H1 (cell line): ENCODE measurements around the gene ZBTB46. TPM values are rescaled to one million over a fixed set of nuclear protein-coding genes. Genes with fewer than 3 reads are reported as not detected.

Source experiments
- CTCF ChIA-PET: fragments of 300-600 bp; sonication (Branson Sonifier 250); formaldehyde crosslinking; loops from one replicate; lab custom pipeline; 2021; ENCODE audit not compliant: partially characterized antibody; lab: Charles Lee
- POLR2A ChIA-PET: fragments of 300-600 bp; sonication (Branson Sonifier 250); formaldehyde crosslinking; loops from one replicate; lab custom pipeline; 2021; ENCODE audit warnings: inconsistent platforms; ENCODE audit not compliant: partially characterized antibody; lab: Charles Lee
- DNase-seq, 2 experiments: peaks; one replicate each; pipeline versions ENCODE4 v3.0.0 to v3.0.0-alpha.2; 2010 to 2022; ENCODE audit warnings: low spot score in 2 of 2, low read depth in 1 of 2, mixed read lengths in 1 of 2
- FAIRE-seq: peaks from 2 replicates; lab custom pipeline; 2011; peaks lifted over from hg19 to GRCh38; lab: Jason Lieb, UNC
- H2AFZ ChIP-seq: 2 replicates; pipeline ENCODE4 v1.8.1; 2012; ENCODE audit warnings: low read length, inconsistent platforms
- H2AK5ac ChIP-seq: 2 replicates; pipeline ENCODE4 v1.6.1; 2013; ENCODE audit warnings: low read depth, low read length
- H2BK120ac ChIP-seq: replicated peaks from 2 replicates; pipeline ENCODE3; 2013; ENCODE audit warnings: low read depth, low read length, inconsistent platforms
- H2BK12ac ChIP-seq: 2 replicates; pipeline ENCODE4 v1.6.1; 2013; ENCODE audit warnings: low read depth, low read length
- H2BK15ac ChIP-seq: 2 replicates; pipeline ENCODE4 v1.6.1; 2013; ENCODE audit warnings: low read length
- H2BK20ac ChIP-seq: 2 replicates; pipeline ENCODE4 v1.6.1; 2013; ENCODE audit warnings: low read length
- H2BK5ac ChIP-seq: 2 replicates; pipeline ENCODE4 v1.6.1; 2013; ENCODE audit warnings: low read depth, low read length
- H3K14ac ChIP-seq: 2 replicates; pipeline ENCODE4 v1.6.1; 2013; ENCODE audit warnings: inconsistent platforms; ENCODE audit not compliant: insufficient read length
- H3K18ac ChIP-seq: 2 replicates; pipeline ENCODE4 v1.6.1; 2013; ENCODE audit warnings: low read length; ENCODE audit errors: extremely low read depth
- H3K23ac ChIP-seq: 2 replicates; pipeline ENCODE4 v1.6.1; 2013; ENCODE audit warnings: inconsistent platforms; ENCODE audit not compliant: insufficient read length
- H3K23me2 ChIP-seq: 2 replicates; pipeline ENCODE4 v1.6.1; 2013; ENCODE audit warnings: low read depth, low read length
- H3K27ac ChIP-seq: 2 replicates; pipeline ENCODE4 v1.6.1; 2011; ENCODE audit warnings: low read depth, low read length, inconsistent platforms
- H3K27me3 ChIP-seq, 4 experiments: replicated peaks in 1 of 4; 1 replicate in 1 of 4; 2 replicates in 3 of 4; pipeline versions ENCODE4 v1.6.1 to v1.8.1; 2011 to 2013; ENCODE audit warnings: low read length in 3 of 4, mild to moderate bottlenecking in 3 of 4, inconsistent platforms in 2 of 4, mixed read lengths in 2 of 4, moderate library complexity in 1 of 4; ENCODE audit not compliant: control insufficient read depth in 3 of 4, insufficient read depth in 3 of 4; ENCODE audit errors: extremely low read depth in 1 of 4
- H3K36me3 ChIP-seq, 4 experiments: 2 replicates each; pipeline versions ENCODE4 v1.6.1 to v1.8.1; 2011 to 2013; ENCODE audit warnings: mild to moderate bottlenecking in 4 of 4, low read length in 3 of 4, moderate library complexity in 2 of 4, control low read depth in 1 of 4, inconsistent platforms in 1 of 4; ENCODE audit not compliant: insufficient read depth in 4 of 4, control insufficient read depth in 2 of 4
- H3K4ac ChIP-seq: replicated peaks from 2 replicates; pipeline ENCODE3; 2013; ENCODE audit warnings: low read length, low read depth, mixed read lengths, inconsistent platforms; ENCODE audit not compliant: insufficient read length
- H3K4me1 ChIP-seq, 4 experiments: replicated peaks in 1 of 4; 1 replicate in 1 of 4; 2 replicates in 3 of 4; pipeline versions ENCODE4 v1.6.1 to v1.8.1; 2011 to 2013; ENCODE audit warnings: low read length in 3 of 4, inconsistent platforms in 2 of 4, mixed read lengths in 1 of 4; ENCODE audit not compliant: insufficient read depth in 4 of 4, control insufficient read depth in 3 of 4
- H3K4me2 ChIP-seq, 2 experiments: 2 replicates each; pipeline versions ENCODE4 v1.6.1 to v1.8.1; 2011 to 2013; ENCODE audit warnings: low read depth in 2 of 2, low read length in 2 of 2, control low read depth in 1 of 2, inconsistent platforms in 1 of 2, mild to moderate bottlenecking in 1 of 2; ENCODE audit not compliant: insufficient read depth in 1 of 2
- H3K4me3 ChIP-seq, 4 experiments: fragments of 200-600, 300-600 bp in 1 of 4; sonication (generic), shearing (Covaris generic), sonication (Bioruptor Twin) in 1 of 4; 2 replicates each; pipeline versions ENCODE4 v1.5.1 to v1.8.1; 2011 to 2016; ENCODE audit warnings: low read length in 4 of 4, low read depth in 3 of 4, control low read depth in 2 of 4, inconsistent platforms in 2 of 4, mild to moderate bottlenecking in 2 of 4, mixed read lengths in 1 of 4, moderate library complexity in 1 of 4; ENCODE audit not compliant: insufficient read depth in 2 of 4; ENCODE audit errors: extremely low read depth in 1 of 4
- H3K56ac ChIP-seq: replicated peaks from 2 replicates; pipeline ENCODE3; 2013; ENCODE audit warnings: low read depth, mild to moderate bottlenecking, mixed read lengths, low read length, inconsistent platforms; ENCODE audit not compliant: insufficient read length
- H3K79me1 ChIP-seq: 2 replicates; pipeline ENCODE4 v1.6.1; 2013; ENCODE audit warnings: low read depth, low read length, control low read depth
- H3K79me2 ChIP-seq, 2 experiments: 2 replicates each; pipeline versions ENCODE4 v1.6.1 to v1.8.1; 2012 to 2013; ENCODE audit warnings: low read length in 2 of 2, mild to moderate bottlenecking in 2 of 2, inconsistent platforms in 1 of 2; ENCODE audit not compliant: insufficient read depth in 2 of 2, control insufficient read depth in 1 of 2
- H3K9ac ChIP-seq, 4 experiments: replicated peaks in 1 of 4; 1 replicate in 1 of 4; 2 replicates in 3 of 4; pipeline versions ENCODE4 v1.6.1 to v1.8.1; 2011 to 2013; ENCODE audit warnings: low read depth in 3 of 4, low read length in 3 of 4, control low read depth in 2 of 4, mild to moderate bottlenecking in 2 of 4, moderate library complexity in 2 of 4, inconsistent platforms in 1 of 4; ENCODE audit errors: extremely low read depth in 1 of 4
- H3K9me3 ChIP-seq, 2 experiments: 2 replicates each; pipeline versions ENCODE4 v1.6.1 to v1.8.1; 2012 to 2013; ENCODE audit warnings: mild to moderate bottlenecking in 2 of 2, moderate library complexity in 2 of 2, control low read depth in 1 of 2, inconsistent platforms in 1 of 2, low read depth in 1 of 2, low read length in 1 of 2, mixed read lengths in 1 of 2; ENCODE audit not compliant: insufficient read depth in 2 of 2
- H4K20me1 ChIP-seq, 2 experiments: replicated peaks in 1 of 2; 2 replicates each; pipeline versions ENCODE3 to v1.8.1; 2011 to 2013; ENCODE audit warnings: inconsistent platforms in 2 of 2, low read length in 2 of 2, mild to moderate bottlenecking in 1 of 2; ENCODE audit not compliant: insufficient read depth in 2 of 2, control insufficient read depth in 1 of 2
- H4K5ac ChIP-seq: 2 replicates; pipeline ENCODE4 v1.6.1; 2013; ENCODE audit warnings: low read length, low read depth, mixed read lengths, inconsistent platforms; ENCODE audit not compliant: insufficient read length
- H4K8ac ChIP-seq: 2 replicates; pipeline ENCODE4 v1.8.0; 2013; ENCODE audit warnings: mild to moderate bottlenecking, moderate library complexity, low read length, inconsistent platforms; ENCODE audit not compliant: insufficient read depth; ENCODE audit errors: extremely low read depth
- H4K91ac ChIP-seq: replicated peaks from 2 replicates; pipeline ENCODE3; 2013; ENCODE audit warnings: low read length, mixed read lengths, inconsistent platforms; ENCODE audit not compliant: insufficient read length
- EP300 ChIP-seq, 2 experiments: IDR thresholded peaks; 1 replicate in 1 of 2; 2 replicates in 1 of 2; pipeline ENCODE4 v1.6.1; 2011 to 2012; ENCODE audit warnings: low read depth in 2 of 2, low read length in 2 of 2, mild to moderate bottlenecking in 2 of 2, borderline replicate concordance in 1 of 2, inconsistent platforms in 1 of 2, moderate library complexity in 1 of 2
- RXRA ChIP-seq: IDR thresholded peaks from 2 replicates; pipeline ENCODE4 v1.6.1; 2011; ENCODE audit warnings: low read depth, mild to moderate bottlenecking, low read length, moderate library complexity; ENCODE audit not compliant: insufficient read depth
- YY1 ChIP-seq: IDR thresholded peaks from 2 replicates; pipeline ENCODE4 v1.6.1; 2011; ENCODE audit warnings: low read depth, mild to moderate bottlenecking, low read length
- WGBS, 2 experiments: shearing (Covaris generic) in 1 of 2; methylation state at CpG; one replicate each; pipeline versions ENCODE4 v1.1.6 to v1.1.7; 2013 to 2015; ENCODE audit warnings: low lambda C conversion rate in 2 of 2, mixed read lengths in 2 of 2, inconsistent platforms in 1 of 2, low coverage in 1 of 2, missing lambda C conversion rate in 1 of 2; ENCODE audit not compliant: insufficient replicate concordance in 2 of 2, insufficient coverage in 1 of 2, insufficient read length in 1 of 2; ENCODE audit errors: extremely low coverage in 1 of 2, missing lambda C conversion rate in 1 of 2; 5-methylcytosine and 5-hydroxymethylcytosine counted together
- polyA plus RNA-seq, 7 experiments: library from polyadenylated mRNA; depleted of rRNA in 3 of 7; stranded (reverse) in 5 of 7; unstranded in 2 of 7; fragments of >200 nt in 5 of 7; fragments of 200-250 nt in 2 of 7; gene quantifications; 1 replicate in 5 of 7; 2 replicates in 1 of 7; 4 replicates in 1 of 7; pipeline versions ENCODE4 v1.2.1 to v1.2.3, GENCODE V29; 2011 to 2013; ENCODE audit warnings: missing spikeins in 2 of 7, mixed read lengths in 2 of 7
- total RNA-seq: library from RNA; stranded (reverse); fragmentation: NEBNext Ultra II Directional; extraction: Animal tissue kit (Norgen Biotek cat#: 25700); gene quantifications from 2 replicates; pipeline ENCODE4 v1.2.1, GENCODE V29; 2021

ZBTB46 gene
- total and polyA plus RNA-seq, 2 of the 8 experiments (the other 6 are each of a cell fraction or from before 2014, with no cell fraction given): 6.4 to 22.4 TPM

GRCh38 chr20:63860325-63861051, 29.4 kb upstream of the ZBTB46 start:
- CTCF ChIA-PET: interaction anchor here (1.0 to 3.6 kb wide), 6 partner anchors 13 to 87 kb away, joined by 3 to 14 read pairs (median 4); no protein-coding TSS in a partner anchor
- no peak overlapping the region for H2BK12ac ChIP-seq
- H2BK120ac ChIP-seq: no peak overlapping the region
- H4K8ac ChIP-seq: peak overlapping the region; percentile 45; the same call in 1 of the 2 replicates
- FAIRE-seq (no peak), DNase-seq (peak in 1 of 2 experiments; percentile 61)
- H3K56ac ChIP-seq: no peak overlapping the region
- no peak overlapping the region for H3K4ac ChIP-seq
- POLR2A ChIA-PET: interaction anchor here (0.6 to 5.9 kb wide), 2 partner anchors 13 to 226 kb away, joined by 3 to 52 read pairs; no protein-coding TSS in a partner anchor
- WGBS, 2 experiments: 65% methylated on average over 16 of the region's 17 CpGs; no CpG with 5 or more reads in 1 of the 2 experiments
- peaks cover 8% of the 10 kb centered on the region; the same call in 1 of the 2 replicates for H3K23me2 ChIP-seq
- no peak overlapping the region for H3K4me2 ChIP-seq
- H3K4me1 ChIP-seq: peaks cover 7 to 34% (median 31%) of the 10 kb centered on the region in 4 experiments
- H3K79me2 ChIP-seq: peaks cover 0 to 8% of the 10 kb centered on the region in 2 experiments; a peak in 1 of 4 replicates
- H3K18ac ChIP-seq: no peak overlapping the region
- no peaks in the 10 kb centered on the region for H3K27me3 ChIP-seq
- H2BK20ac ChIP-seq: no peak overlapping the region
- no peak overlapping the region for H4K5ac ChIP-seq
- H3K27ac ChIP-seq: no peak overlapping the region
- H2BK5ac ChIP-seq: peak overlapping the region; percentile 66; the same call in 1 of the 2 replicates
- peaks cover 0 to 4% of the 10 kb centered on the region in 2 experiments for H4K20me1 ChIP-seq
- H3K9me3 ChIP-seq: no peaks in the 10 kb centered on the region
- H3K9ac ChIP-seq: no peak overlapping the region
- TF ChIP-seq YY1 (no peak), EP300 (IDR thresholded peaks at IDR 0.05; ENCODE audit: borderline replicate concordance in 1 of 2, low read depth in 2 of 2, low read length in 2 of 2) (no peak), RXRA (no peak)
- H3K79me1 ChIP-seq: peaks cover 6% of the 10 kb centered on the region; the same call in 1 of the 2 replicates
- no peak overlapping the region for H4K91ac ChIP-seq
- H3K23ac ChIP-seq: no peak overlapping the region
- peaks cover 0 to 17% (median 0%) of the 10 kb centered on the region in 4 experiments; a peak in 1 of 8 replicates for H3K36me3 ChIP-seq
- no peak overlapping the region for H3K14ac ChIP-seq
- no peak overlapping the region for H2AFZ ChIP-seq
- no peak overlapping the region for H2AK5ac ChIP-seq
- H2BK15ac ChIP-seq: no peak overlapping the region
- H3K4me3 ChIP-seq: no peak overlapping the region
